ENCODE results near the gene EPG5. TPM values are rescaled to one million over a fixed set of nuclear protein-coding genes. Genes with fewer than 3 reads are reported as not detected.

The EPG5 gene
- total and polyA plus RNA-seq, 2 donors (not counting 3 experiments of a cell fraction or from before 2014, with no cell fraction given): 16.7 to 25.6 TPM

DNA sequence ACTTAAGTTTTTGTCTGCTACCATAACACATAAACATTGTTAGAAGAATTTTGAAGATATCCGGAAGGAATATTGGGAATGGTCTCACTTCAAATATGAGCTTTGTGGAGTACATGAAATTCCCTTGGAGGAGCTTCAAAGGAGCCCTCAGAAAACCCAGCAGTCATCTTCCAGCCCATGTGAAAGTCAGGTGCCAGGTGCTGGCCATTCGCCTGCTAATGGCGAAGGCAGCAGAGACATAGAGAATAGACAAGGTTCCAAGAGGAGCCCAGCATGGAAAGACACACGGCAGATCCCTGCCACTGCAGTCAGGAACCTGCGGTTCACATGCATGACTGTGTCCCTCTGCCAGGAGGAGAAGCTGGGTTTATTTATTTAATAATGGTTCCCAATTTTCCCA lies 40.0 kb upstream of the EPG5 start:
- TF ChIP-seq FOS (IDR thresholded peaks at IDR 0.05; ENCODE audit: borderline replicate concordance, insufficient read depth, low read length): no peak
- TF ChIP-seq MAX (IDR thresholded peaks at IDR 0.05; ENCODE audit: insufficient read depth, insufficient read length): no peak
- TF ChIP-seq JUN (IDR thresholded peaks at IDR 0.05; ENCODE audit: borderline replicate concordance, insufficient read depth, insufficient read length, low read depth): no peak
- no peak for TF ChIP-seq GATA2 (IDR thresholded peaks at IDR 0.05; ENCODE audit: insufficient read depth, insufficient read length, low read depth, low read length)
- no peak for TF ChIP-seq POLR2A (IDR thresholded peaks at IDR 0.05; ENCODE audit: low read depth, low read length)
- TF ChIP-seq, protein P1, sequence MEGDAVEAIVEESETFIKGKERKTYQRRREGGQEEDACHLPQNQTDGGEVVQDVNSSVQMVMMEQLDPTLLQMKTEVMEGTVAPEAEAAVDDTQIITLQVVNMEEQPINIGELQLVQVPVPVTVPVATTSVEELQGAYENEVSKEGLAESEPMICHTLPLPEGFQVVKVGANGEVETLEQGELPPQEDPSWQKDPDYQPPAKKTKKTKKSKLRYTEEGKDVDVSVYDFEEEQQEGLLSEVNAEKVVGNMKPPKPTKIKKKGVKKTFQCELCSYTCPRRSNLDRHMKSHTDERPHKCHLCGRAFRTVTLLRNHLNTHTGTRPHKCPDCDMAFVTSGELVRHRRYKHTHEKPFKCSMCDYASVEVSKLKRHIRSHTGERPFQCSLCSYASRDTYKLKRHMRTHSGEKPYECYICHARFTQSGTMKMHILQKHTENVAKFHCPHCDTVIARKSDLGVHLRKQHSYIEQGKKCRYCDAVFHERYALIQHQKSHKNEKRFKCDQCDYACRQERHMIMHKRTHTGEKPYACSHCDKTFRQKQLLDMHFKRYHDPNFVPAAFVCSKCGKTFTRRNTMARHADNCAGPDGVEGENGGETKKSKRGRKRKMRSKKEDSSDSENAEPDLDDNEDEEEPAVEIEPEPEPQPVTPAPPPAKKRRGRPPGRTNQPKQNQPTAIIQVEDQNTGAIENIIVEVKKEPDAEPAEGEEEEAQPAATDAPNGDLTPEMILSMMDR (IDR thresholded peaks at IDR 0.05; ENCODE audit: extremely low read depth in 1 of 2, insufficient read depth in 1 of 2, low read depth in 1 of 2, low read length in 2 of 2): no peak
- TF ChIP-seq POLR2AphosphoS5 (IDR thresholded peaks at IDR 0.05; ENCODE audit: insufficient read depth, low read depth, low read length): no peak
- no peak for TF ChIP-seq EZH2 (IDR thresholded peaks at IDR 0.05; ENCODE audit: borderline replicate concordance, low read depth, low read length, severe bottlenecking)
- no peak for TF ChIP-seq MYC (IDR thresholded peaks at IDR 0.05; ENCODE audit: low read depth, low read length)
- ChIA-PET POLR2A (no interaction called here), CTCF (interaction anchor here (1.2 kb wide), 1 partner anchor 25 kb away, joined by 3 read pairs; no protein-coding TSS in a partner anchor)
- H3K36me3 ChIP-seq (ENCODE audit: control insufficient read depth in 2 of 2, extremely low read depth in 1 of 2, insufficient read depth in 2 of 2, low read length in 2 of 2): no peaks in the 10 kb centered on the region
- no peaks in the 10 kb centered on the region for H3K9me1 ChIP-seq (replicated peaks; ENCODE audit: control insufficient read depth, extremely low read depth, insufficient read depth, low read length)
- intact Hi-C loops (cut with micrococcal nuclease) (no loop called here), dilution Hi-C loops (cut with MboI; ENCODE audit: extremely low pct_ligation_motif_present, low sequenced_read_pairs) (no loop called here)
- H2AFZ ChIP-seq (ENCODE audit: low read depth, low read length): no peak overlapping the region
- FAIRE-seq: no peak
- no peak overlapping the region for H3K4me3 ChIP-seq (replicated peaks in 1 of 3; ENCODE audit: insufficient read depth in 1 of 3, low read depth in 1 of 3, low read length in 3 of 3)
- no peaks in the 10 kb centered on the region for H3K27me3 ChIP-seq (ENCODE audit: control insufficient read depth in 2 of 2, insufficient read depth in 2 of 2, low read length in 2 of 2)
- H3K9ac ChIP-seq (replicated peaks; ENCODE audit: extremely low read depth, insufficient read depth, low read length): no peak overlapping the region
- no peaks in the 10 kb centered on the region for H3K79me2 ChIP-seq (ENCODE audit: control insufficient read depth, insufficient read depth, low read length)
- H3K4me1 ChIP-seq (ENCODE audit: control insufficient read depth, extremely low read depth, insufficient read depth, low read length): no peaks in the 10 kb centered on the region
- no peaks in the 10 kb centered on the region for H4K20me1 ChIP-seq (replicated peaks; ENCODE audit: control insufficient read depth, extremely low read depth, insufficient read depth, low read length)
- no TSS peak for BruUV-seq (replicated peaks)
- no peak overlapping the region for H3K4me2 ChIP-seq (ENCODE audit: insufficient read depth, low read length)
- no peak overlapping the region for H3K27ac ChIP-seq (ENCODE audit: insufficient read depth, low read depth, low read length)
- no peak for DNase-seq (ENCODE audit: low read depth, low spot score)
- H3K9me3 ChIP-seq (replicated peaks; ENCODE audit: control insufficient read depth, insufficient read depth, low read length): no peaks in the 10 kb centered on the region
